ENCODE measurements around the gene SNAPC5. TPM values are rescaled to one million over a fixed set of nuclear protein-coding genes. Genes with fewer than 3 reads are reported as not detected.
"Not testable (repeated sequence)": the region's sequence is repeated elsewhere in the genome, so short reads cannot be mapped to it uniquely, and the experiment has no call there.

The SNAPC5 gene, protein sequence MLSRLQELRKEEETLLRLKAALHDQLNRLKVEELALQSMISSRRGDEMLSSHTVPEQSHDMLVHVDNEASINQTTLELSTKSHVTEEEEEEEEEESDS
- total RNA-seq: 15.6 TPM

DNA sequence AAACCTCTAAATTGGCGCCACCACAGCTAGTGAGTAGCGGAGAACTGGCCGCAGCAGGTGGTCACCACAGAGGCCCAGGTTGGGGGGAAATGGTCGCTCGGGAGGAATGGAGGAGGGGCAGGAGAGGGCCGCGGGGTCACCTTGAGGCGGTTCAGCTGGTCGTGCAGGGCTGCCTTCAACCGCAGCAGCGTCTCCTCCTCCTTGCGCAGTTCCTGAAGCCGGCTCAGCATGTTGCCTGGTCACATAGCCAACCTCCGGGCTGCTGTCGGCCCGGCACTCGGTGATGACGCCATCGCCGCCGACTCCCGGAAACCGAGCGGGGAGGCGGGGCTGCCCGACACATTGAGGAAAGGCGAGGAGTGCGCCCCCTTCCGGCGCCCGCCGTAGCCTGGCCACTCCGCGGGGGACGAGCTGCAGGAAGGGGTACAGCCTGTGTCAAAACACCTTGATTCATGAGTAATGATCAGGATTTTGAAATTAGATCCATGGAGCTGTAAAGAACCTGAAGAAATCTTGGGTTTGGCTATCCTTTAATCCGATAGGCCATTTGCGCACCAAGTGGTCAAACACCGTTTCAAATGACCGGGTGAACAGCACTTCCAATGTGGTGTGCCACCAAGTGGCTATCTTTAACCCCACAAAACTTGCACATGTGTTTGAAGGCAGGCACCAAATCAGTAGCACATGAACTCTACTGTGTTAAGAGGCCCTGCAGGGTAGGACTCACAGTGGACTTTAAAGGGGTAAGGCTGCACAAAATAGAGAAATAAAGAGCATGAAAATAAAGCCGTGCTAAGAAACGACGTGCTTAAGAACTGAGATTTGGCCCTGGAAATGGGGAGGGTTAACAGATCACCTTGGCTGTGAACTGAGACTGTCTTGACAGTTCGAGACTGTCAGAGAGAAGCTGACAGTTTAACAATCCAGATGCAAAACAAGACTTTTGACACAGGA is at the start of gene SNAPC5:
SNAPC5 (minus strand) TSS at position 261 of the 954 bp plus-strand sequence; CDS start at position 230, 31 bp downstream.
- peak; percentile 92 to 97 (median 96) for DNase-seq (ENCODE audit: low read depth in 2 of 3, low spot score in 2 of 3)

DNA sequence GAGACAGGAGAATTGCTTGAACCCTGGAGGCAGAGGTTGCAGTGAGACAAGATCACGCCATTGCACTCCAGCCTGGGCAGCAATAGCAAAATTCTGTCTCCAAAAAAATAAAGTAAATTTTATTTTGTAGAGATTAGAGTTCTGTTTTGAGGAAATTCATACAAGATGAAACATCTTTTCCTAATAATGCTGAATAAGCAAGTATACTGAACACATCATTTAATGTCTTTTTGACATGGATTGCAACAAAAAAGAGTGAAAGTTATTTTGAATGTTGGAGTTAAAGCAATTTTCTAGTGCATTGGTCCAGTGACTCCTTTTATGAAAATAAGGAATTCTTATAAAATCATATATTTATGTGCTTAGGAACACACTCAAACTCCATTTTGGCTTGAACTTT is 47.7 kb upstream of the SNAPC5 start:
- no peak for DNase-seq (ENCODE audit: low read depth in 2 of 3, low spot score in 2 of 3)

GRCh38 chr15:66542896-66543295 is 45.3 kb upstream of the SNAPC5 start:
- no peak for DNase-seq (ENCODE audit: low read depth in 2 of 3, low spot score in 2 of 3)

GRCh38 chr15:66535056-66535455 is 37.5 kb upstream of the SNAPC5 start:
- DNase-seq (ENCODE audit: low read depth in 2 of 3, low spot score in 2 of 3): no peak

GRCh38 chr15:66524838-66525237 is 27.3 kb upstream of the SNAPC5 start:
- no peak for DNase-seq (ENCODE audit: low read depth in 2 of 3, low spot score in 2 of 3)

GRCh38 chr15:66523926-66524325 is 26.4 kb upstream of the SNAPC5 start:
- DNase-seq (ENCODE audit: low read depth in 2 of 3, low spot score in 2 of 3): no peak

GRCh38 chr15:66515901-66516322 is 18.4 kb upstream of the SNAPC5 start:
- no peak for DNase-seq (ENCODE audit: low read depth in 2 of 3, low spot score in 2 of 3)

DNA sequence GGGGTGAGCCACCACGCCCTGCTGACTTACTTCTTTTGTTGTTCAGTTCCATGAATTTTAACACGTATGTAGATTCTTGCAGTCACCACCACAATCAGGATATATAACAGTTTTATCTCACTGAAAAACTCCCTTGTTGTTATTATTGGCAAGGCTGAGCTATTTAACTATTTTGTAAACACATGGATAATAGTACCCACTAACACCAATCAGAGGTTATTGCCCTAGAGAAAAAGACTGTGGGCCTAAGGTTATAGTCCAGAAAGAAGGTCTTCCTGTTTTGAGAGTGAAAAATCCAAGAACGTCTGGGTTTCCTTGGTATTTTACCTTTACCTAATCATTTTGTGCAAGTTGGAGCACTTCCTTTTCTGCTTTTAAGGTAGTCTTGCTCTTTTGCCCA is 17.0 kb upstream of the SNAPC5 start:
- DNase-seq (ENCODE audit: low read depth in 2 of 3, low spot score in 2 of 3): no peak

- no peak for DNase-seq (ENCODE audit: low read depth in 2 of 3, low spot score in 2 of 3)
Measured at GRCh38 chr15:66508293-66508883, 10.8 kb upstream of the SNAPC5 start.

DNA sequence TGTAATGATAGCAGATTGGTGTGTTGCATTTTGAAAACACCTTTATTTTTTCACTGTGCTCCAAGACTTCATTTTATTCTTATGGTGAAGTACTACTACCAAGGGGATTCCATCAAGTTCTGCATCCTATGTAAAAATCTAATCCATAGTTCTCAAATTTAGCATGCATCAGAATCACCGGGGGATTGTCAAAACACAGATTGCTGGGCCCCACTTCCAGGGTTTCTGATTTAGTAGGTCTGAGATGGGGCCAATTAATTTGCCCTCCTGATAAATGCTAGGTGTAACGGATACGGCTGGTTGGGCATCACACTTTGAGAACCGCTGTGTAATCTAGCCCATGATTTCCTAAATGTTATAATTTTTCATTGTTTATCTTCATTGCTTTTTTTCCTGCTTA is 8.3 kb upstream of the SNAPC5 start:
- no peak for DNase-seq (ENCODE audit: low read depth in 2 of 3, low spot score in 2 of 3)

- DNase-seq (ENCODE audit: low read depth in 2 of 3, low spot score in 2 of 3): no peak
Measured at GRCh38 chr15:66505430-66505811, 7.9 kb upstream of the SNAPC5 start.

DNA sequence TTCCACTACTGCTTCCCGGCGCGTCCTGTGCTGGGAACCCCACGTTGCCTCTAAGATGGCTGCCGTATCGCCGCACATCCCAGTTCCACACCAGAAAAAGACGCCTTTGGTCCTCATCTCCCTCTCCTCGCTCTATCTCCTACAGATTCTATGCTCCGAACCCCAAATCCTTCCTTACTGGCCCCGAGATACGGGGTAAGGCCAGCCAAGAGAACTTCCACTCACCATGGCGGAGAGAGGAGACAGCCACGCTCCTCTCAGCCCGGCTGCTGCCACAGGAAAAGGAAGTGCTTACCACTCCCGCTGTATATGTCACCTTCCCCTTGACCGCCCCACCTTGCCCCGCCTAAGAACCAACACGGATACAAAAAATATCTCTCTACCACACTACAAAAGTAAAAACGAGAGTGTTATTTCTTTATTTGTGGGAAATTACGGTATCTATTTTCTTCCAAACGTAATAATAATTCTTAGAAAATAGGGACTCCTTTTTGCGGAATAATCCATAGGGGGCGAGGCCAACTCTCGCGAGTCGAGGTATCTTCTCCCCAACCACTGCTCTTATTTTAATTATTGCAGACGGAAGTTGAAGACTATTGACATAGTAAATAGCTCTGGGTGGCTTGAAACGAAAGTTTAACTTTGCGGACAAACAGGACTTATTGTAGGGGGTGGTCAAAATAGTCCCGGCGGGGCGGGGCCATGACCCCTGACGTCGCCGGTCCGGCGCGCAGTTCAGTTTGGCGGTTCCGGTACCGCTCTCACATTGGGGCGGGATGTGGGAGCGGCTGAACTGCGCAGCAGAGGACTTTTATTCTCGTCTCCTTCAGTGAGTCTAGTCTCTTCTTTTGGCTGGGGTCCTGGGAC is 7.2 kb upstream of the SNAPC5 start, which contains the start of the genes RPL4 and ZWILCH:
RPL4 (minus strand) TSS at position 293 of the 867 bp plus-strand sequence; CDS start at position 228, 65 bp downstream.
ZWILCH (plus strand) TSS at position 764 of the 867 bp plus-strand sequence; CDS start at position 777, 13 bp downstream.
- peak; percentile 74 to 88 (median 85) for DNase-seq (ENCODE audit: low read depth in 2 of 3, low spot score in 2 of 3)

DNA sequence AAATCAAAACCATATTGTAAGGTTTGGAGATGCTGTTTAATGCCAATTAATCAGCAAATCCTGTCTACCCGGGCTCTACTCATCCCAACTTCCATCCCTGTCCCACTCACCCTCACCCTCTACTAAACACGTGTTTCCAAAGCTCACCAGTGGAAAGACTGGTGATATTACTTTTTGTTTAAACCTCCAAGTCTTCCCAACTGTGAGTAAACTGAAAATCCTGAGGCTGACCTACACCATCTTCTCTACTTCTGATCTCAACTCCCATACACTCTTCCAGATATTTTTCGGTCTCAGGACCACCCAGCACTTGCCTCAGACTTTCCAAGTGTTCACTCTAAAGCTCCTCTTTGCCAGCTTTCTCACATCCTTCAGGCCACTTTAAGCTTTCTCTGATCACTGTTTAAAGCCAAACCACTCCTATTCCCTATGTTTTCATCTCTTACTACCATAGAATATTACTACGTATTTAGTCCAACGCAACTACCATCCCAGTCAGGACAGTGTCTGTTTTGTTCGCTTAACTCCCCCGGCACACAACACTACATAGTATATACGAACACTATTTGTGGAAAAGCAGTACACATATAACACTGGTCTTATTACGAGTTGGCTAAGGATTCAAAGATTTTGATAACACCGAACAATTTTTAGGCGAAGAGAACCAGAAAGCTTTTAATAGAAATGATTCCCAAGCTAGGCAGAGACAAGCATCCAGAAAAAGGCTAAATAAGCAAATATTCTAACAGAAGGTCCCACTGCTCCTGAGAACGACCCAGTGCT is 6.4 kb upstream of the SNAPC5 start:
- DNase-seq (ENCODE audit: low read depth in 2 of 3, low spot score in 2 of 3): no peak

- not testable (repeated sequence) for DNase-seq (ENCODE audit: low read depth in 2 of 3, low spot score in 2 of 3)
Measured at GRCh38 chr15:66503041-66503648, 5.6 kb upstream of the SNAPC5 start.

DNA sequence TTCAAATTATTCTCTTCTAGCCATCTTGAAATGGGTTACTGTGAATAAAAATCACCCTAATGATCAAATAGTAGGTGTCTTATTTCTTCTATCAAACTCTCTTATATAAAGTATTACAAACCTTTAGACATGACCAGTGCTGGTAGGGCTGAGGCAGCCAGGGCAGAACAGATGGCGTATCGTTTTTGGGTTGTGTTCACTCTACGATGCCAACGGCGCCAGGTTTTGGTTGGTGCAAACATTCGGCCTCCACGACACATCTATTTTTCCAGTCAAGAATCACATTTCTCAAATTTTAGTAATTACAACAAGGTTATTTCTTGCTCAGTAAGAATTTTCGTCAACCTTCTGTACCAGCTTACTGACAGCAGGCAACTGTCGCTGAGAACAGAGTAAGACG is 4.9 kb upstream of the SNAPC5 start:
- no peak for DNase-seq (ENCODE audit: low read depth in 2 of 3, low spot score in 2 of 3)

DNA sequence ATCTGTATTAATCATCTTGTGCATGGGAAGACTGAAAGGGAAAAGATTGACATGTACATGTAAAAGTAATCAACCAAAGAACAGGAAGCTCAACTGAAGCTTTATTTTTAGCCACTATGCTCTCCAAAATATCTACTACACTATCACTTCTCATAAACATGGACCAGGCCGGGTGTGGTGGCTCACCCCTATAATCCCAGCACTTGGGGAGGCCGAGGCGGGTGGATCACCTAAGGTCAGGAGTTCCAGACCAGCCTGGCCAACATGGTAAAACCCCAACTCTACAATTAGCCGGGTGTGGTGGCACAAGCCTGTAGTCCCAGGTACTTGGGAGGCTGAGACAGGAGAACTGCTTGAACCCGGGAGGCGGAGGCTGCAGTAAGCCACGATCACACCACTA is 2.8 kb upstream of the SNAPC5 start:
- DNase-seq (ENCODE audit: low read depth in 2 of 3, low spot score in 2 of 3): not testable (repeated sequence)

DNA sequence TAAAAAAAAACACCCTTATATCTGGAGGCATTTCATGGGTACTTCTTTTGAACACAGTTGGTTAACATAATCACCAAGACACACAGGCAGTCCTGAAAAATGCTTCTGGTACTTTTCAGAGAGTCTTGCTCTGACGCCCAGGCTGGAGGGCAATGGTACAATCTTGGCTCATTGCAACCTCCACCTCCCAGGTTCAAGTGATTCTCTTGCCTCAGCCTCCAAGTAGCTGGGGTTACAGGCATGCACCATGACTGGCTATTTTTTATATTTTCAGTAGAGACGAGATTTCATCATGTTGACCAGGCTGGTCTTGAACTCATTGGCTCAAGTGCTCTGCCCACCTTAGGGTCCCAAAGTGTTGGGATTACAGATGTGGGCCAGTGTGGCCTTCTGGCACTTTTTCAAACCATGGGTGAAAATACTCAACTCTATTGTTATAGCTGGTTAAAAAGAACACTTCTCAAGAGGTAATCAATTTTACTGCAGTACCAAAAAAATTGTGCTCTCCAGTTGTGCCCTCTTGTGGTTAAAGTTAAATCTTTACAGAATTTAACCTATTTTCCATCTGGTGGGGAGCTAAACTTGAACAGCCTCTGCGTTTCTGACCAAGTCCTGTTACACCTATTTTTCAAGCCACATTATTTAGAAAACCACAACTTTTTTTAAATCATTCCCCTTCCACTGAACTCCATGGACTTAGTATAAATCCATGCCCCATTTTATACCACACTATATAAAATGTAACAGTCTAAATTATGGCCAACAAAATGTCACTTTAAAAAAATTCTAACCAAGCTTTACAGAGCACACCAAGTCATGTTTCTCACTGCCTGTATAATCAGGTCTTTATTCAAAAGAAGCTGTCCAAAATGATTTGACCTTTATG is 1.2 kb upstream of the SNAPC5 start:
- DNase-seq (ENCODE audit: low read depth in 2 of 3, low spot score in 2 of 3): peak in 2 of 3 donors; percentile 43 to 75

DNA sequence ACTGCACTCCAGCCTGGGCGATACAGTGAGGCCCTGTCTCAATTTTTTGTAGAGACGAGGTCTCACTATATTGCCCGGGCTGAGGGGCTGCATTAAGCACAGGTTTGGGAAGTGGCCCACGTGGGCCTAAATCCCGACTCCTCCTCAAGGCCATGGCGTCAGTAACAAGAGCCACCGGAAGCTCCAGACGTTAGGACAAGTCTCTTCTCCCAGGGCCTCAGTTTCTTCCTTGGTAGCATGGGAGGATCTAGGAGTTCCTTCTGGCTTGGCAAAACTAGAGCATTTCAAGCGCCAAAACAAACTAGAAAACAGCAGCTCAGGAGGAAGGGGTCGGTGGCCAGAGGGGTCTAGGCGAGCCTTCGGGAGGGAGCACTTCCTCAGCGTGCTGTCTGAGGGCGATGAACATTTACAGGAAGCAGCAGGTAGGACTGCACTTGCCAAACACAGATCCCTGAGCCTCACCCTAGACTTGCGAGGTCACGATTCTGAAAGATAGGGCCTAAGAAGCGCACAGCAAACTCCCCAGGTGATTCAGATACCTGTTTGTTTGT is 536 bp downstream of the SNAPC5 start:
- peak in 1 of 3 donors; percentile 17 for DNase-seq (ENCODE audit: low read depth in 2 of 3, low spot score in 2 of 3)
